Retinal pigment epithelial cell (primary cell): ENCODE results near the gene FOCAD.
"Not testable (repeated sequence)": the region's sequence is repeated elsewhere in the genome, so short reads cannot be mapped to it uniquely, and the experiment has no call there.

Source experiments
- DNase-seq: peaks from one replicate; pipeline ENCODE4 v3.0.0-alpha.2; 2010; ENCODE audit warnings: low read depth
- H3K4me3 ChIP-seq: 2 replicates; pipeline ENCODE4 v1.5.1; 2011; ENCODE audit warnings: mild to moderate bottlenecking, low read length, control low read depth, moderate library complexity
- CTCF ChIP-seq: conservative IDR thresholded peaks from 2 replicates; pipeline ENCODE4 v1.5.1; 2011; ENCODE audit warnings: low read depth, low read length, control low read depth, inconsistent platforms

FOCAD gene

GRCh38 chr9:20658677-20659473, 25.2 kb upstream of the FOCAD start:
- no peak for DNase-seq
- peak overlapping the region; percentile 46 for H3K4me3 ChIP-seq

GRCh38 chr9:20659474-20659967, 24.5 kb upstream of the FOCAD start:
- no peak overlapping the region for H3K4me3 ChIP-seq
- DNase-seq = no peak
- TF ChIP-seq CTCF = no peak

More at GRCh38 chr9:20658677-20659473, 25.2 kb upstream of the FOCAD start:
- no peak for TF ChIP-seq CTCF

GRCh38 chr9:20662156-20662555, 21.9 kb upstream of the FOCAD start:
- TF ChIP-seq CTCF = no peak

GRCh38 chr9:20663133-20663532, 20.9 kb upstream of the FOCAD start:
- DNase-seq = no peak
- no peak for TF ChIP-seq CTCF

More at GRCh38 chr9:20662156-20662555, 21.9 kb upstream of the FOCAD start:
- H3K4me3 ChIP-seq = no peak overlapping the region
- DNase-seq = no peak

GRCh38 chr9:20664501-20664900, 19.6 kb upstream of the FOCAD start:
- DNase-seq = no peak
- H3K4me3 ChIP-seq = no peak overlapping the region
- TF ChIP-seq CTCF = no peak

More at GRCh38 chr9:20663133-20663532, 20.9 kb upstream of the FOCAD start:
- no peak overlapping the region for H3K4me3 ChIP-seq

- no peak overlapping the region for H3K4me3 ChIP-seq
- TF ChIP-seq CTCF = no peak
- DNase-seq = no peak
Measured at GRCh38 chr9:20670395-20670794, 13.7 kb upstream of the FOCAD start.

- H3K4me3 ChIP-seq = no peak overlapping the region
- DNase-seq = no peak
- TF ChIP-seq CTCF = no peak
Measured at GRCh38 chr9:20671635-20672034, 12.4 kb upstream of the FOCAD start.

- DNase-seq, H3K4me3 ChIP-seq: not testable (repeated sequence)
Measured at GRCh38 chr9:20673537-20673936, 10.5 kb upstream of the FOCAD start.
